Suppressor macrophage treated with lipopolysaccharide for 4 hours (primary cell): ENCODE data around the gene PLPPR4.
"Not testable (repeated sequence)": the region's sequence is repeated elsewhere in the genome, so short reads cannot be mapped to it uniquely, and the experiment has no call there.

ENCODE experiments used
- DNase-seq: peaks from one replicate; pipeline ENCODE4 v3.0.0-alpha.2; 2020

Gene PLPPR4

GRCh38 chr1:99269321-99269720, 5.0 kb downstream of the PLPPR4 start:
- DNase-seq: no peak

GRCh38 chr1:99270646-99271045, 6.4 kb downstream of the PLPPR4 start:
- no peak for DNase-seq

- DNase-seq: no peak
These were observed 7.0 kb downstream of the PLPPR4 start for GRCh38 chr1:99271249-99271648.

GRCh38 chr1:99277066-99277465, 12.8 kb downstream of the PLPPR4 start:
- no peak for DNase-seq

DNA sequence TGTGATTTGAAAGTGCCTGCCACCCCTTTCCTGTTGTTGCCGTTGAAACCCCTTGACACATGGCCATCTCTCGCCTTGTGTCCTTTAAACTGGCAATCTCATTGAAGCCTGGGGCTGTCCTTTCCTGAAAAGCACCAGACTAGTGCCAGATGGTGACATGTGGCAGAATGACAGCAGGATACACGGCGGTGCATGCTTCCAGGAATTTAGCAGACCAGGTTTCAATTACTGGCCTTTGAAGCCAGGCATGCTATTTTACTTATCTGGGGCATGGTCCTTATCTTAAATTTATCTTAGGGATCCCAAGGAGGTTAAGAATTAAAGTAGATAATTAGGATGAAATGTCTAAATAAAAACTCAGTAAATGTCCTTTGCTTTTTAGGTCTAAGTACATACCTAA, 15.2 kb downstream of the PLPPR4 start:
- DNase-seq: no peak

DNA sequence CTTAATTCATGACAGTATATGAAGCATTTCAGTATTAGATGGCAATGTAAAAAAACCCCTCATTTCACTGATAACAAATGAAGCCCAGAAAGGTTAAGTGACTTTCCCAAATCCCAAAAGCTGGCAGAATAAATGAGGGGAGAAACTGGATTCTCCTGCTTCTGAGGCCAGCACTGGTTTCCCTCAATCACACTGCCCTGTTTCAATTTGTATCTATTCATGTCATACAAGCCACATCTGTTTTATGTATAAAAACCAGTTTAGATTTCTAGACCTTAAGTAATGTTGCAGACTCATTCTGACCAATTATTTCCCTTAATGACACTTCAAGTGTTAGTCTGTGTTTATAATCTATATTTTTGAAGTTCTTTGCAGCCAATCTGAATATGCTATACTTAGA, 16.8 kb downstream of the PLPPR4 start:
- DNase-seq: no peak

DNA sequence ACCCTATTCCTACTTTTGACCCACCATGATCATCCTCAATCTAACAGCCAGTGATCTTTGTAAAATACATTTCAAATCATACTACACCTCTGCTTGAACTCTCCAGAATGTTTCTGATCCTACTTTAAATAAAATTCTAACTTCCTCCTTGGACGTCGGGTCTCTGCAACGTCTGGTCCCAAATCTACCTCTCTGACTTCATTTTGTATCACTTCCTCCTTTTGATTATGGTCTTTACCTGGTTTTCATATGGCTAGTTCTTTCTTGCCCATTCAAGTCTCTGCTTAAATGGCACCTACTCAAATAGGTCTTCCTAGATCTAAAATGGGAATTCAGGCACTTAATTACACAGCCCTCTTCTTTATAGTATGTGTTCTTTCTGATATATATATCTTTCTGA, 18.2 kb downstream of the PLPPR4 start:
- DNase-seq: no peak

DNA sequence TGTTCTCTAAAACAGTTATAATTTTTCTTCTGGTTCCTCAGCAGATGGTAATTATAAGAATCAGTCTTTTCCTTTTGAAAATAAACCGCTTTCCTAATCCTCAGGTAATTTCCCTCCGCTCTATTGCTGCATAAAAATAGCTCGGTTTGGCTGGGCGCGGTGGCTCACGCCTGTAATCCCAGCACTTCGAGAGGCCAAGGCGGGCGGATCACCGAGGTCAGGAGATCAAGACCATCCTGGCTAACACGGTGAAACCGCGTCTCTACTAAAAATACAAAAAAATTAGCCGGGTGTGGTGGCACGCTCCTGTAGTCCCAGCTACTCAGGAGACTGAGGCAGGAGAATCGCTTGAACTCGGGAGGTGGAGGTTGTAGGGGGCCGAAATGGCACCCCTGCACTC, 19.2 kb downstream of the PLPPR4 start:
- not testable (repeated sequence) for DNase-seq

DNA sequence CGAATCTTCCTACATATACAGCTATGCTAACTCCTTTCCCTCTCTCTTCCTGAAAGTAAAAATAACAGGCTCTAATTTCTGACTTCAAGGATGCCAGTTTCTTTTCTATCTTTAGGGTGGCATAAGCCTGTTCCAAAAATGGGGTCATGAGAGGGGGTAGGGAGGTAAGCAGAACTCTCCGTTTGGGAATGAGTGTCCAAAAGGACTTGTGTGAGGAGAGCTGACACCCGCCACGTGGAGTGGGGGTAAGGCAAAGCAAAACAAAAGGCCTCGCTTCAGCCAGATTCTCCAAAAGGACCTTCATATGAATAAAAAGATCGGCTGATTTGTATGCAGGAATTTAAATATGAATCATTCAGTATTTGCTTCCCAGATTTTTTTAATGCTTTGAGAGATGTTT, 28.6 kb downstream of the PLPPR4 start:
- DNase-seq: no peak

DNA sequence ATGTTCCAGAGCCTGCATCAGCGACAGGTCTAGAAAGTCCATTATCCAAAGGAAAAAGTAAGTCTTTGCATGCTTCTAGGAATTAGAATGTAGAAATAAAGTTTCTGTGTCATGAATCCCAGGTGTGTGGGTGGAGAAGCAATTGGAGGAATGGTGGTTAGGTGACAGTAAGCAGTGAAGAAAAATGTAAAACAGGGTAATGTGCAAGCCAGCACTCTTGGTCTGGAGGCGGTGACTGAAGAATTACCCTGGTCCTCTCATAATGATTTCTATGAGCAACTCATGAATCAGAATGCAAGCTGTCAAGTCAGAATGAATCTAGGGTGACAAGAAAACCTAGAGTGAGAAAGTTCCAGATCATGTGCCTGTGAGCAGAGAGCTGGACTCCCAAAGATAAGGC, 33.6 kb downstream of the PLPPR4 start:
- DNase-seq: no peak

- DNase-seq: no peak
These were observed 40.5 kb downstream of the PLPPR4 start for GRCh38 chr1:99304725-99305282.

DNA sequence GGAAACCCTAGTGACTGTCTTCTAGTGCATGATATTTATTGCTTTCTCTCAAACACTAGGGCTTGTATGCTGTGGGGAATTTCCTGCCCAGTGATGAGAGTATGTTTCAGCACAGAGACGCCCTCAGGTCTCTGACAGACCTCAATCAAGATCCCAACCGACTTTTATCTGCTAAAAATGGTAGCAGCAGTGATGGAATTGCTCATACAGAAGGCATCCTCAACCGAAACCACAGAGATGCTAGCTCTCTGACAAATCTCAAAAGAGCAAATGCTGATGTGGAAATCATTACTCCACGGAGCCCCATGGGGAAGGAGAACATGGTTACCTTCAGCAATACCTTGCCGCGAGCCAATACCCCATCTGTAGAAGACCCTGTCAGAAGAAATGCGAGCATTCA, 41.3 kb downstream of the PLPPR4 start:
- DNase-seq: no peak

- DNase-seq: no peak
These were observed 41.8 kb downstream of the PLPPR4 start for GRCh38 chr1:99306056-99306455.

DNA sequence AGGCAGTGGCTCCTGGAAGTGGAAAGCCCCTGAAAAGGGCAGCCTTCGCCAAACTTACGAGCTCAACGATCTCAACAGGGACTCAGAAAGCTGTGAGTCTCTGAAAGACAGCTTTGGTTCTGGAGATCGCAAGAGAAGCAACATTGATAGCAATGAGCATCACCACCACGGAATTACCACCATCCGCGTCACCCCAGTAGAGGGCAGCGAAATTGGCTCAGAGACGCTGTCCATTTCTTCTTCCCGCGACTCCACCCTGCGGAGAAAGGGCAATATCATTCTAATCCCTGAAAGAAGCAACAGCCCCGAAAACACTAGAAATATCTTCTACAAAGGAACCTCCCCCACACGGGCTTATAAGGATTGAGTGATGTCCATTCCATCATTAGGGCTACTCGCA, 42.4 kb downstream of the PLPPR4 start:
- DNase-seq: no peak

DNA sequence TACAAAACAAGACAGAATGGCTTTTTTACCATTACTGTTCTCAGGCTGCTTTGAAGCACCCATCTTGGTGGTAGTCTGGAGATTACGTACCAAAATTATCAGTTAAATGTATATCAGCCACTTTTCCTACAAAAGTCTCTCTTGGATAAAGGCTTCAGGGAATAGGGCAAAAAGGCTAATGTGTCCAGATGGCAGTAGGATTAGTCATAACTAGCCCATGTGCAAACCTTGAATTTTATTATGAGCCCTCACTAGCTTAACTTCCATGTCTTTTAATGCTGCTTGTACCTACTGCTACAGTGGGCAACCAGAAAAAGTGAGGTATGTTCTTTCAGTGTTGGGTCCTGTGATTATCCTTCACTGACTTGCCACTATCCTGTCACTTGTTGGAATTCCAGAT, 51.0 kb downstream of the PLPPR4 start:
- no peak for DNase-seq

GRCh38 chr1:99326215-99326949, 62.1 kb downstream of the PLPPR4 start:
- no peak for DNase-seq

DNA sequence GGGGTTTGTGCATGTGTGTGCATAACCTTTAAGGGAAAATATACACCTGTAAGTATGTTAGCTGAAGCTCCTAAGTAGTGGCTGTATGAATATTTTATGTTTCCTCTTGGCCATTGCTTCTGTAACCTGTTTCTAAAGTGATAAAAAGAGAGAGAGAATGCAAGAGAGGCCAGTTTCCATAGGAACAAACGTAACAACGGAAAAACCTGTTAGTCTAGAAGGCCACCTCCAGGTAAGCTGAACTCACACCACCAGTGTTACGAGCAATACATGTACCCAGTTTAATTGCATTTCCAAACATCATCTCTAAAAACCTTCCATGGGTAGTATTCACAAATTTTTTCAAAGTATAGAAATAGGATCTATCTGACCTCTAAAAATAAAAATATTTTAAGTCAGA, 63.1 kb downstream of the PLPPR4 start:
- no peak for DNase-seq

- no peak for DNase-seq
These were observed 63.9 kb downstream of the PLPPR4 start for GRCh38 chr1:99328171-99328570.

DNA sequence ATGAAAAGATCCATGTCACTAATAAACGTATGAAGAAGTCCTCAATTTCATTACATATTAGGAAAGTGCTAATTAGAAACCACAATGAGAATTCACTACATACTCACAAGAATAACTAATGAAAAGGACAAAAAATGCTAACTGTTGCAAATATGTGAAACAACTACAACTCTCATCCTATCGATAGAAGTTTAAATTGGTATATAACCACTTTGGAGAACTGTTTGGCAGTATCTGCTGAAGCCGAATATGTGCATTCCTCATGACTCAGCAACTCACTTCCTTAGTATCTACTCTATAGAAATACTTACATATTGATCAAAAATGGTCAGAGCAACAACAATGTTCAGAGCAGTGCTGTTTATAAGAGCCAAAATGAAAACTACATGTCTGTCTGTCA, 66.8 kb downstream of the PLPPR4 start:
- DNase-seq: no peak

DNA sequence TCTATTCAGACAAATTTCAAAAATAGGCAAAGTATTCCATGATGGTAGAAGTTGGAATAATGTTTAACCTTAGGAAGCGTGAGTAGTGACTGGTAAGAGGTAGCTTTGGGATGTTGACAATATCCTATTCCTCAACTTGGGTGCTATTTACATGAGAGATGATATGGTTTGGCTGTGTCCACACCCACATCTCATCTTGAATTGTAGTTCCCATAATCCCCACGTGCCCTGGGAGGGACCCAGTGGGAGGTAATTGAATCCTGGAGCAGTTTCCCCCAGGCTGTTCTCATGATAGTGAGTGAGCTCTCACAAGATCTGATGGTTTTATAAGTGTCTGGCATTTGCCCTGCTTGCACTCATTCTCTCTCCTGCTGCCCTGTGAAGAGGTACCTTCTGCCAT, 67.3 kb downstream of the PLPPR4 start:
- DNase-seq: no peak

- no peak for DNase-seq
These were observed 68.3 kb downstream of the PLPPR4 start for GRCh38 chr1:99332561-99332960.

DNA sequence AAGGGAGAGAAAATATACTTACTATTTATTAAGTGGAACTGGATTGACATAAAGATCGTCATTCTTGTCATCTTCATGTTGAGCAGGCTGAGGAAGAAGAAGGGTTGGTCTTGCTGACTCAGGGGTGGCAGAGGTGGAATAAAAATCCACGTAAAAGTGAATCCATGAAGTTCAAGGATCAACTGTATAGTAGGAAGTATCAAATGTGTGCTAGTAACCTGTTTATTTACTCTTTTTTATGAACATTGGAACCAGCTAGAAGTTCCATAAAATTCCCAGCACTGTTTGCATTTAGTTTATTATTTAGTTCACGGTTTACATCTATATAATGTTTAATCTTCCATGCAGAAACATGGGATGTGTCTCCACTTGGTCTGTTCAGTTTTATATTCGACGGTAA, 70.7 kb downstream of the PLPPR4 start:
- no peak for DNase-seq

- no peak for DNase-seq
These were observed 82.9 kb downstream of the PLPPR4 start for GRCh38 chr1:99347041-99347684.

GRCh38 chr1:99348397-99349132, 84.3 kb downstream of the PLPPR4 start:
- DNase-seq: no peak
